ENCODE measurements around the gene ZNF606.

- TF ChIP-seq POLR2A (IDR thresholded peaks at IDR 0.05; ENCODE audit: low read depth) (no peak), CTCF (IDR thresholded peaks at IDR 0.05) (no peak), POLR2AphosphoS5 (IDR thresholded peaks at IDR 0.05) (no peak)
Measured at GRCh38 chr19:58045411-58046050, 42.9 kb upstream of the ZNF606 start.

Data from esophagus muscularis mucosa (tissue), 3 donors.